GM12865 (cell line): Measurements from ENCODE around the gene FYCO1.
A peak's percentile ranks its signal among the peaks of the same experiment; 100 is the strongest.

Experiments used
- DNase-seq: peaks from one replicate; pipeline ENCODE4 v3.0.0; 2010; ENCODE audit warnings: low read depth
- H3K4me3 ChIP-seq: 2 replicates; pipeline ENCODE4 v1.5.1; 2011; ENCODE audit warnings: mild to moderate bottlenecking, low read depth, low read length, control low read depth
- TF ChIP-seq, protein P1 (sequence below): IDR thresholded peaks from 2 replicates; pipeline ENCODE4 v1.5.1; 2011; ENCODE audit warnings: low read length, control low read depth, low read depth, inconsistent platforms; ENCODE audit not compliant: insufficient read depth; ENCODE audit errors: missing control alignments

FYCO1 gene

DNA sequence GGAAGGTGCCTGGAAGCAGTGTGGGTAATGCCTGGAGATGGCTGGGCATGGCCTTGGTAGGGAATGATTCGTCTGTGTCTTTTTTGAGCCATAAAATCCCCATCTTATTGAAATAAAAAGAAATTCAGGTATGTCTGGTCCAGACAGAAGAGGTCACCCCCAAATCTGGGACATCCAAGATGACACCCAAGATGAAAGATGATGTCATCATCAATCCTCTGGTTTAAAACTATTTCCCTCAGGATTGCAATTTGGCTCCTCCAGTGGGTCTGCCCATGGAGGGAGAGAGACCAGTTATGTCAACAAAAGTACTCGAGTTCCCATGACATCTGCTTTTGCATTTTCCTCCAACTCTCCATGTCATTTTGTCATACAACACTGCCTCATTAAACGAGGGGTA lies 126.0 kb downstream of the FYCO1 start:
- no peak overlapping the region for H3K4me3 ChIP-seq
- TF ChIP-seq, protein P1, sequence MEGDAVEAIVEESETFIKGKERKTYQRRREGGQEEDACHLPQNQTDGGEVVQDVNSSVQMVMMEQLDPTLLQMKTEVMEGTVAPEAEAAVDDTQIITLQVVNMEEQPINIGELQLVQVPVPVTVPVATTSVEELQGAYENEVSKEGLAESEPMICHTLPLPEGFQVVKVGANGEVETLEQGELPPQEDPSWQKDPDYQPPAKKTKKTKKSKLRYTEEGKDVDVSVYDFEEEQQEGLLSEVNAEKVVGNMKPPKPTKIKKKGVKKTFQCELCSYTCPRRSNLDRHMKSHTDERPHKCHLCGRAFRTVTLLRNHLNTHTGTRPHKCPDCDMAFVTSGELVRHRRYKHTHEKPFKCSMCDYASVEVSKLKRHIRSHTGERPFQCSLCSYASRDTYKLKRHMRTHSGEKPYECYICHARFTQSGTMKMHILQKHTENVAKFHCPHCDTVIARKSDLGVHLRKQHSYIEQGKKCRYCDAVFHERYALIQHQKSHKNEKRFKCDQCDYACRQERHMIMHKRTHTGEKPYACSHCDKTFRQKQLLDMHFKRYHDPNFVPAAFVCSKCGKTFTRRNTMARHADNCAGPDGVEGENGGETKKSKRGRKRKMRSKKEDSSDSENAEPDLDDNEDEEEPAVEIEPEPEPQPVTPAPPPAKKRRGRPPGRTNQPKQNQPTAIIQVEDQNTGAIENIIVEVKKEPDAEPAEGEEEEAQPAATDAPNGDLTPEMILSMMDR: no peak
- no peak for DNase-seq

DNA sequence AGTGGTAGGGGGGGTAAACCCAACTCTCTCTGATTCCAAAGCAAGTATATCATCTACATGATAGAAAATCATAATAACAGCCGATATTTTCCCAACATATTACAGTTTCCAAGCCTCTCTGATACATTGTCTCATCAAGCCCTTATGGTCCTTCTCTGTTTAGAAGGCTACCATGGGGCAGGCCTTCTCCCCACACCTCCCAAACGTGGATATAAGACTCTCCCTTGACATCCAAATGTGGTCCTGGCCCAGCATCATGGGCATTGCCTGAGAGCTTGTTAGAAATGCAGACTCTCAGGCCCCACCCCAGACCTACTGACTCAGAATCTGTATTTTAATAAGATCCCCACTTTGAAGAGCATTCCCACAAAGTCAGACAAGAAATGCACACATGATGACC lies 127.0 kb downstream of the FYCO1 start:
- DNase-seq: no peak
- no peak overlapping the region for H3K4me3 ChIP-seq
- TF ChIP-seq, protein P1: no peak

DNA sequence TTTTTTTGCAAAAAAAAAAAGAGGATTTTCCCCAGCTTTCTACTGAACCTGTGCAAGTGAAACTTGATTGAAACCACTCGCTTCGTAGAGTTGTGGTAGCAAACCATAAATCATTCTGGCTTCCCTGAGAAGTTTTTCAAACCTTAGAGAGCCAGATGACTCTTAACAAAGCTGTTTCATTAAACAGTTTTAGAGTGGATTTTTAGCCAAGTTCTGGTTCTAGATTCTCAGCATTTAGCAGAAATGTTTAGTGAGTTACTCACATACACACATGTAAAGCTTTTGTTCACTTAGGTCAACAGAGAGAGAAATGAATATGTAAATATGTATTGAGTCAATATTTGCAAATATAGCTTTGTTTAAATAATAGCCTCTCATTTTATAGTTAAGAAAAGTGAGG lies 127.4 kb downstream of the FYCO1 start:
- DNase-seq: peak; percentile 69
- TF ChIP-seq, protein P1: no peak
- H3K4me3 ChIP-seq: no peak overlapping the region
